Body of pancreas (tissue), 4 donors: ENCODE data around the gene CDK17.

Experiments
- POLR2A ChIP-seq, 3 donors: fragments of 450-650 bp; IDR thresholded peaks; one replicate each; pipeline ENCODE4 v1.6.1; 2016; ENCODE audit warnings: antibody characterized with exemption in 3 of 3, mild to moderate bottlenecking in 2 of 3
- TF ChIP-seq, protein P1 (sequence below), 7 experiments: fragments of 450-650 bp in 4 of 7; fragments of 200-600 bp in 3 of 7; sonication (generic) in 3 of 7; IDR thresholded peaks; one replicate each; pipeline ENCODE4 v1.5.1; 2016 to 2019; ENCODE audit warnings: antibody characterized with exemption in 7 of 7

DNA sequence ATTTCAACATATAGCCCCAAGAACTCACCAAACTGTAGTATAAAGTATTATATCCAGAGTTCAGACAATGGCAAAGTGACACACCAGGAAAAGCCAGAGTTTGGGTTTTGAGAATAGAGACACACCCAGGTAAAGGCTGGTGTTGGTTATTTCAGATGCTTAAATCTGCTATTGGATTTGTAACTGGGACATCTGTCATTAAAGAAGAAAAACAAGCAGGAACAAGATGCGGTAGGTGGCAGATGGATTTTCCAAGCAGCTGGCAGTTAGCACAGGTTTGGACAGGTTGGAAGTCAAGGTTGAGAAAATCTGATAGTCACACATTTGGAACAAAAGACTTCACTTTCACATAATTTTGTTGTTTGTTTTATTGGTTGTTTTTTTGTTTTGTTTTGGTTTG is 14.4 kb upstream of the CDK17 start:
- TF ChIP-seq POLR2A (IDR thresholded peaks at IDR 0.05): no peak
- TF ChIP-seq, protein P1, sequence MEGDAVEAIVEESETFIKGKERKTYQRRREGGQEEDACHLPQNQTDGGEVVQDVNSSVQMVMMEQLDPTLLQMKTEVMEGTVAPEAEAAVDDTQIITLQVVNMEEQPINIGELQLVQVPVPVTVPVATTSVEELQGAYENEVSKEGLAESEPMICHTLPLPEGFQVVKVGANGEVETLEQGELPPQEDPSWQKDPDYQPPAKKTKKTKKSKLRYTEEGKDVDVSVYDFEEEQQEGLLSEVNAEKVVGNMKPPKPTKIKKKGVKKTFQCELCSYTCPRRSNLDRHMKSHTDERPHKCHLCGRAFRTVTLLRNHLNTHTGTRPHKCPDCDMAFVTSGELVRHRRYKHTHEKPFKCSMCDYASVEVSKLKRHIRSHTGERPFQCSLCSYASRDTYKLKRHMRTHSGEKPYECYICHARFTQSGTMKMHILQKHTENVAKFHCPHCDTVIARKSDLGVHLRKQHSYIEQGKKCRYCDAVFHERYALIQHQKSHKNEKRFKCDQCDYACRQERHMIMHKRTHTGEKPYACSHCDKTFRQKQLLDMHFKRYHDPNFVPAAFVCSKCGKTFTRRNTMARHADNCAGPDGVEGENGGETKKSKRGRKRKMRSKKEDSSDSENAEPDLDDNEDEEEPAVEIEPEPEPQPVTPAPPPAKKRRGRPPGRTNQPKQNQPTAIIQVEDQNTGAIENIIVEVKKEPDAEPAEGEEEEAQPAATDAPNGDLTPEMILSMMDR (IDR thresholded peaks at IDR 0.05): no peak
